GM19025 (cell line): ENCODE results near the gene SLC7A7.
A peak's percentile ranks its signal among the peaks of the same experiment; 100 is the strongest.
"Not testable (repeated sequence)": the region's sequence is repeated elsewhere in the genome, so short reads cannot be mapped to it uniquely, and the experiment has no call there.

Experiments
- ATAC-seq: cut with Tn5 transposase; IDR thresholded peaks from one replicate; pipeline ENCODE4 v1.9.1; 2021; ENCODE audit warnings: mild to moderate bottlenecking, low read depth, moderate library complexity; ENCODE audit not compliant: unreplicated experiment

Gene SLC7A7

DNA sequence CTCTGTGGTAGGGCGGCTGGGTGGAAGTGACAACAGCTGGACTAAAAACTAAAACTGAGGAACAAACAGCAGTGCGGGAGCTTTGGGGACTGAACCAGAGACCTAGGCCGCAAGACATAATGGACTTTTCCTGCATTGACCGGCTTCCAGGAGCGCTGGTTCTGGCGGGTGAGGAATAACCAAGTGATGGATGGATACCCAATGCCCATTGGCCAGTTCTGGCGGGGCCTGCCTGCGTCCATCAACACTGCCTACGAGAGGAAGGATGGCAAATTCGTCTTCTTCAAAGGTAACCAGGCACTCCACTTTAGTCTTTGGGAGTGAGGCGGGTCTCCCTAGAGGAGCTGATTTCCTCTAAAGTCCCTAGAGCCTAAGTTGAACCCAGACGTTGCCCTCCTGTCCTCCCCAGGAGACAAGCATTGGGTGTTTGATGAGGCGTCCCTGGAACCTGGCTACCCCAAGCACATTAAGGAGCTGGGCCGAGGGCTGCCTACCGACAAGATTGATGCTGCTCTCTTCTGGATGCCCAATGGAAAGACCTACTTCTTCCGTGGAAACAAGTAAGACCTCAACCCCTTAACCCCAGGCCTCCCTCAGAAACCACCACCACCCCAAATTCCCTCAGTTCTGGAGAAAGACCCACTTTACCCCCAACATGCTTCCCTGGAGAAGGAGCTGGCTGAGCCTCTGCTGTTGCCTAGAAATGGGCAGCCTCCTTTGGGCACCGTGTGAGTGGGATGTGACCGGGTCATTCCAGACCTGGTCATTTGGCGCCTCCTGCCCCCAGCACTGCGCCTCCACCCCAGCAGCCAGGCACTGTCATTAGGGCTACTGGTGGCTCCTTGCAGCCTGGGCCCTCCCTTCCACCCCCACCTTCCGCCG lies 29.2 kb upstream of the SLC7A7 start:
- no peak for ATAC-seq

DNA sequence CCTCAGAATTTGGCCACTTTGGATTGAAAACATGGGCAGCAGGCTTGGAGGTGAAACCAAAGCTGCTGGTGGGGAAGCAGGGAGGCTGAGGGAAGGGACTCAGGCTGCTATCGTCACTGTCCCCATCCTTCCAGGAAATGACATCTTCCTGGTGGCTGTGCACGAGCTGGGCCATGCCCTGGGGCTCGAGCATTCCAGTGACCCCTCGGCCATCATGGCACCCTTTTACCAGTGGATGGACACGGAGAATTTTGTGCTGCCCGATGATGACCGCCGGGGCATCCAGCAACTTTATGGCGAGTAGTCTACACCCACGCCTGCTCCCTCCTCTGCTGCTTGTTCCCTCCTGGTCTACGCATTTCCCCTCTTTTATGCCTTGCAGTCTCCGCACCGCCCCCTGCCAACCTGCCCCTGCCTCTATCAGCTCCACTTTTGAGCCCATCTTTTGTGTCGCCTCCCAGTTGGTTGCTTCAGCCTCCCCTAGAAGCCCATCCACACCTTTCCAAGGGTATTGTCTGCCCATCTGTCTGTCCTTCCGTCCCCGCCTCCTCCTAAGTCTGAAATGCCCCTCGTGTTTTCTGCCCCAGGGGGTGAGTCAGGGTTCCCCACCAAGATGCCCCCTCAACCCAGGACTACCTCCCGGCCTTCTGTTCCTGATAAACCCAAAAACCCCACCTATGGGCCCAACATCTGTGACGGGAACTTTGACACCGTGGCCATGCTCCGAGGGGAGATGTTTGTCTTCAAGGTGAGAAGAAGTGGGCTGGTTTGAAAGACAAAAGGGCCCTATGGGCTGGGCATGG lies 28.1 kb upstream of the SLC7A7 start:
- ATAC-seq = no peak

DNA sequence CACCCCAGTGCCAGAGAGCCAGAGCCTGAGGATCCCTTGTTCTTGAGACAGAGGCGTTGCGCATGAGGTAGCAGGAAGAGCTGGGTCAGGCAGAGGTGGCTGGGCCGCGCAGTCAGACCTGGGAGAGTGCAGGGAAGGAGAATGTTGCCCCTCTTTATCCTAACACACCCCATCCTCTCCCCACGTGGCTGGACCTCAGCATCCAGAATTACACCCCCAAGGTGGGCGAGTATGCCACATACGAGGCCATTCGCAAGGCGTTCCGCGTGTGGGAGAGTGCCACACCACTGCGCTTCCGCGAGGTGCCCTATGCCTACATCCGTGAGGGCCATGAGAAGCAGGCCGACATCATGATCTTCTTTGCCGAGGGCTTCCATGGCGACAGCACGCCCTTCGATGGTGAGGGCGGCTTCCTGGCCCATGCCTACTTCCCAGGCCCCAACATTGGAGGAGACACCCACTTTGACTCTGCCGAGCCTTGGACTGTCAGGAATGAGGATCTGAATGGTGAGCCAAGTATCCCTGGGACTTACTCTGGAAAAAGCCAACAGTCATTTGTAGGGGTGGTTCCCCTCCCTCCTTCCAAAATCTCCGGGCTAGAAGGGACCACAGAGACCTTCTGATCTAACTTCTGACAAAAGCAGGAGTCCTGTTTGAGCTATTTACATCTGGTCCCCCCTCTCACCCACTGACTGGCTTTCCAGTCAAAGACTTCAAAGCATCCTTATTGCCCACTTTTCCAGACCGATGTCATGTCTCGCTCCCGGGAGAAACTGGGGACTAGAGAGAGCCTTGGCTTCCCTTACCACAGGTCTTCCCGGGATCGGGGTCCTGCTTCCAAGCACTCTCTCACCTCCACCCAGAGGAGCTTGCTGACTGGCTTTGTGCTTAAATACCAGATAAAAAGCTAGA lies 27.2 kb upstream of the SLC7A7 start:
- ATAC-seq = no peak

- ATAC-seq = no peak
These were observed 26.5 kb upstream of the SLC7A7 start for GRCh38 chr14:22841769-22842168.

DNA sequence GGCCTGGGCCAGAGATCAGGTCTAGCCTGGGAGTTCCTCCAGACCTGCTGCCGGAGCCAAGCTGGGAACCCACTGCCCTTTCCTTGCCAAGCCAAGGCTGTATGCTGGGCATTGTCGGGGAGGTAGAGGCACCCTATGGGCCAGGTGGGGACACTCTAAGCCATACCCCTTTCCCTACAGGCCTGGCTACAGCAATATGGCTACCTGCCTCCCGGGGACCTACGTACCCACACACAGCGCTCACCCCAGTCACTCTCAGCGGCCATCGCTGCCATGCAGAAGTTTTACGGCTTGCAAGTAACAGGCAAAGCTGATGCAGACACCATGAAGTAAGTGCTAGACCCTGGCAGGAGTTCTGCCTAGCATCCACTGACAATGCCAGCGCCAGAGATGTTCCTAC lies 26.1 kb upstream of the SLC7A7 start:
- no peak for ATAC-seq

- ATAC-seq = no peak
These were observed 24.0 kb upstream of the SLC7A7 start for GRCh38 chr14:22839159-22839779.

DNA sequence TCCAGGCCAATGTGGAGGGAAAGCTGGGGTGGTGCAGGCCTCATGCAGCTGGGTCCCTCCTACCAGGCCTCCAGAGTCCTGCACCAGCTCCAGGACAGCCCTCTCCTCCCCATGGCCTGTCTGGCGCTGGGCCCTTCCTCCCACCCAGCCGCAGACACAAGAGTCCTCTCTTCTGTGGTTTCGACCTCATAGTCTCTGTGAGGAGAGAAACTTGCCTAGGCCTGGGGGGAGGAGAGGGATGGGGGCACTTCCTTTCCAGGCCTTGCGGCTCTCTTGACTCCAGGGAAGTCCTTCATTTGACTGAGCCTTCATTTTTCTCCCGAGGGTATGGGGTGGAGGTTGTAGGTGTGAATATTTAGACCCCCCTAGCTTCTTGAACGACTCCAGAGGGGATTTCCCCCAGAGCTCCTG lies 23.4 kb upstream of the SLC7A7 start:
- ATAC-seq = no peak

DNA sequence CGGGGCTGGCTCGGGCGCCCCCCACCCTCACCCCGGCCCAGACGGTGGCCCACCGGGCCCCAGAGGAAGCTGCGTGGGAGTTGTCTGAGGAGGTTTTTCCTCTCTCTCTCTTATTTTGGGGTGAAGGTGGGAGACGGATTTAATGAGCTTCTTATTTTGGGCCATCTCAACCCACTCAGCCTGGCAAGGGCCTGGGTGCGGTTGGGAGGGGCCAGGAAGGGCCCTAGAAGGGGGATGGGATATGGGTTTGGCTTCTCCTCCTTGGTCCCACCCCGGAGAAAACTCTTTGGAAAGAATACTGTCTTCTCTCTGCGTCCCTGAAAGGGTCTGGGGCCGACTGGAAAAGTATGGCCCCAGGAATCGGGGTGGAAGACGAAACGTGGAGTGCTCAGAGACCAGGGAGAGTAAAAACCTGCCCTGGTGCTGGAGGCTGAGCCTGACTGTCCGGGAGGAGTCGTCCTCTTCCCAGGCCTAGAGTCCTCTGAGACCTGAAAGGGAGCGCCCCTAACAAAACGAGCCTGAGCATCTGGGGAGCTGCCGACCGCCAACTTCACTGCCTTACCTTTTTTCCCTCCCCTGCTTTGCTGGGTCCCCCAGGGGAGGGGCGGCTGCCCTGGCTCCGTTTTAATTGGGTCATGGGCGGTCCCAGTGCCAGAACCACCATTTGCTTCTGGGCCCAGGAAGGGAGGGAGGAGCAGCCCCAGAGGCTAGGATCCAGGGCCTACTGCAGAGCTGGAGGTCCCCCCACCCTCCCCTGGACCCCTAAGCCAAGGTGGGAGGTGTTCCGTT lies 22.7 kb upstream of the SLC7A7 start:
- no peak for ATAC-seq

- ATAC-seq = no peak
These were observed 22.0 kb upstream of the SLC7A7 start for GRCh38 chr14:22837114-22837749.

- no peak for ATAC-seq
These were observed 21.3 kb upstream of the SLC7A7 start, which contains the start of gene MMP14 for GRCh38 chr14:22836301-22837113. MMP14 (plus strand) TSS chr14:22836585; CDS start chr14:22836818, 233 bp downstream.

DNA sequence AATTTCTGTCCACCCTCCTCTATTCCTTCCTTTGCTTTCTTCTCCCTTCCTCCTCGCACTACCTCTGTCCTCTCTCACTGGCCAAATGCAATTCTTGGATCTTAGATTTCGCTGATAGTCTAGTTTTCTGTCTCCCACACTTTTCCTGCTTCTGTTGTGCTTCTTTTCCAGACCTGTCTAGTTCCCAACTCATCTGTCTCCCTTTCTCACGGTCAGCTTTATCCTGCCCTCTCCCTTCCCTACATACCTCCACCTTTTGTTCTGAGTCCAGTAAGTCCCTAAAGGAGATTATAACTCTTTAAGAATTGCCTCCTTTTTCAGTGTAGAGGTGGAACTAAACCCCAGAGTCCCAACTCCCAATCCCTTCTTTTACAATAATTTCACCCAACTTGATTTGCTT lies 20.3 kb upstream of the SLC7A7 start:
- ATAC-seq = no peak

DNA sequence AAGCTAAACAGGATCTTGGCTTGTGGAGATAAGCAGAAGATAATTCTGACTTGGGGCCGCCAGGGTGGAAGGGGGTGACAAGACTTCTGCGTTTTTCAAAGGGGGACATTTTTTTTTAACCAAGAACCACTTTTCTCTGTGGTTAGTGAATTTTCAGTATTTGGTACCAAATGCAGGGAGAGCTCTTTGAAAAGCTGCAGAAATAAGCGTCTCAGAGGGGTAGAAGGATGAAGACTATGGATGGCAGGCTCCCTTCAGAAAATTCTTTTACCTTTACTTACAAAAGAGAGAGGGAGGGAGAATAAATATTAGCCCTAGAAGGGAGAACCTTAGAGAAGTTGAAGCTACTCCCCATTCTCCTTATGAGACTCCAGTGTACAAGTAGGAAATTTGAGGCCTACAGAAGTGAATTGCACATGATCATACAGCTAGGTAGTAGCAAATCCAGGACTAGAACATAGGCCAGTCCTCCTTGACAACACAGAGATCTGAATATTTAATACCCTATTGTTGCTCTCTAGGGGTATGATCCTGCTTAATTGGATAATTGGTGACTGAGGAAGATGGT lies 15.3 kb upstream of the SLC7A7 start:
- ATAC-seq = no peak

- ATAC-seq = peak; percentile 82
These were observed 14.6 kb upstream of the SLC7A7 start, which contains the start of gene MRPL52 for GRCh38 chr14:22829661-22830442. MRPL52 (plus strand) TSS chr14:22829887; CDS start chr14:22829913, 26 bp downstream.

GRCh38 chr14:22829076-22829660 lies 13.9 kb upstream of the SLC7A7 start:
- not testable (repeated sequence) for ATAC-seq

- ATAC-seq = no peak
These were observed 9.6 kb upstream of the SLC7A7 start for GRCh38 chr14:22824711-22825359.

GRCh38 chr14:22822571-22823098 lies 7.4 kb upstream of the SLC7A7 start:
- ATAC-seq = peak; percentile 44
